Occipital lobe (tissue), 2 donors: ENCODE data around the gene PGBD5. TPM values are rescaled to one million over a fixed set of nuclear protein-coding genes. Genes with fewer than 3 reads are reported as not detected.
A peak's percentile ranks its signal among the peaks of the same experiment; 100 is the strongest.

ENCODE experiments used
- DNase-seq: peaks from one replicate; lab custom pipeline; 2025; lab: John Stamatoyannopoulos, UW
- total RNA-seq: library from RNA; depleted of rRNA; stranded (reverse); fragments of >200 nt; gene quantifications from one replicate; pipeline ENCODE4 v1.2.3, GENCODE V29; 2014

PGBD5 gene
- total RNA-seq, 1 donor from 2014 or later = 25.6 TPM

DNA sequence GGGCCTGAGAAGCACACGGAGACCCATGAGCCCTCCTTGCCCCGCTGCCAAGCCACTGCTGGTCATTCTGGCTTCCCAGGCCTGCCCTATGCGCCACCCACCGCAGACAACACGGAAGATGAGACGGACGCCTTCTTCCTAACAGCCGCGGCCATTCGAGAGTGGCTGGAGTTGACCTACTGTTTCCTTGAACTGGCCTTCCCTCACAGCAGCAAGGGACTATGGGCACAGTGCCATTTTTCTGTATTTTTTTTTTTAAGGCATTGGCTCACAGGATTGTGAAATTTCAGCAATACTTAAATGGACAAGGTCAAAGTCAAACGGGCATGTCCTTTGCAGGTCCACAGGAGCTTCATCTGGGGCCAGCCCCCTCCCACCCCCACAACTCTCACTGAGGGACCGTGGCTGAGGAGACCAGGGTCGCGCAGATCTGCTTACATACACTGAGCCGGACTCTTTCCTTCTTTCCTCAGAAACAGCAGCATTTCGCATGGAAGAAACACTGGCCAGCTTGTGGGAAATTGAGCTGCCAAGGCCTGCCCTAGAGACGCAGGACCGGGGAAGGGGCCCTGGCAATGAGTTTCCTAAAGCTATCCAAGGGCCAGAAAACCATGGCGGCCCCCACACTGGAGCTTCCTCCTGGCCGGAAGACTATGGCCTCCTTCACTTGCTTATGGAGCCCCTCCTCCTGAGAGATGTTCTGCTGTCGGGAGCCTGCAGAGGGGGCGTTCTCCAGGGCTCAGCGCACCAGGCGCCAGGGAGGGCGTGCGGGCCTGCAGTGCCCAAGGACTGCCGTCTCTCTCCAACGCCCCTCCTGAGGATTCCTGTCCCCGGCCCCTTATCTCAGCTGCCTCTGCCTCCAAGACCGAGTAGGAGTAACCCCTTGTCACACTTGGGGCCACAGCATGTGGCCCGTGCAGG lies 98.9 kb downstream of the PGBD5 start:
- DNase-seq = no peak

DNA sequence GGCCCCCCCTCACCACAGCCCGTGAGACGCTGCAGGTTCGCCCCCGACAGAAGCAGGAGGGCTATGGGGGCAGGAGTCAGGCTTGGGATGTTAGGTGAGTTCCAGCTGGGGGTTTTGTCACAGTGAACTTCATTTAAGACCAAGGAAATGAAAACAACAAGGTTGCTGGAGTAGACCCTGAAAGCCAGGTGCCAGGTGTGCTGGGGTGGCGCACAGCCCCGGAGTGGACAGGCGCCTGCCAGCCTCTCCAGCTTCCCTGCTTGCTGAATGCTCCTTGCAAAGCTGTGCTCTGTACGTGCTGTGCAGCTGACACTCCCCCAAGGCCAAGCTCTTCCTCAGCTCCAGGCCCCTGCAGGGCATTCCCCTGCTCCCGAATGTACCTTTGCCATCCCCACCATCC lies 102.4 kb downstream of the PGBD5 start:
- DNase-seq = no peak

GRCh38 chr1:230322967-230323547 lies 103.1 kb downstream of the PGBD5 start:
- no peak for DNase-seq

- no peak for DNase-seq
These were observed 103.7 kb downstream of the PGBD5 start for GRCh38 chr1:230322421-230322756.

GRCh38 chr1:230321741-230322420 lies 104.3 kb downstream of the PGBD5 start:
- DNase-seq = no peak

GRCh38 chr1:230321341-230321740 lies 104.8 kb downstream of the PGBD5 start:
- DNase-seq = no peak

DNA sequence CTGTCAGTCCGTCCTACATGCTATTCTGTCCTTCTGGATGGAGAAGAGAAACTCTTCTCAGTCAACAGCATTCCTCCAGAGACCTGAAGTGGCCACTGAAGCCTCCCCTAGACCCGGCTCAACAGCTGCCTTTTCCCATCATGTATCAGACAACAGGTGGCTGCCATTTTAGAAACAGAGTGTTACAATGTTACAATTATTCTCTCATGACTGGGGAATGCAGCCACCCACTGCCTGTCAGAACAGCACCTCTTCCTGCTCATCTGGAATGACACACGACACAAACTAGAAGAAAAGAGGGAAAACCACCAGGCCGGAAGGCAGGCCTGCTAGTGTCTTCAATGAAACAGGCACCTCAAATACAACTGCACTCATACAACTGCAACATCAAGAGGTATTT lies 105.3 kb downstream of the PGBD5 start:
- no peak for DNase-seq

GRCh38 chr1:230319014-230319747 lies 107.0 kb downstream of the PGBD5 start:
- no peak for DNase-seq

DNA sequence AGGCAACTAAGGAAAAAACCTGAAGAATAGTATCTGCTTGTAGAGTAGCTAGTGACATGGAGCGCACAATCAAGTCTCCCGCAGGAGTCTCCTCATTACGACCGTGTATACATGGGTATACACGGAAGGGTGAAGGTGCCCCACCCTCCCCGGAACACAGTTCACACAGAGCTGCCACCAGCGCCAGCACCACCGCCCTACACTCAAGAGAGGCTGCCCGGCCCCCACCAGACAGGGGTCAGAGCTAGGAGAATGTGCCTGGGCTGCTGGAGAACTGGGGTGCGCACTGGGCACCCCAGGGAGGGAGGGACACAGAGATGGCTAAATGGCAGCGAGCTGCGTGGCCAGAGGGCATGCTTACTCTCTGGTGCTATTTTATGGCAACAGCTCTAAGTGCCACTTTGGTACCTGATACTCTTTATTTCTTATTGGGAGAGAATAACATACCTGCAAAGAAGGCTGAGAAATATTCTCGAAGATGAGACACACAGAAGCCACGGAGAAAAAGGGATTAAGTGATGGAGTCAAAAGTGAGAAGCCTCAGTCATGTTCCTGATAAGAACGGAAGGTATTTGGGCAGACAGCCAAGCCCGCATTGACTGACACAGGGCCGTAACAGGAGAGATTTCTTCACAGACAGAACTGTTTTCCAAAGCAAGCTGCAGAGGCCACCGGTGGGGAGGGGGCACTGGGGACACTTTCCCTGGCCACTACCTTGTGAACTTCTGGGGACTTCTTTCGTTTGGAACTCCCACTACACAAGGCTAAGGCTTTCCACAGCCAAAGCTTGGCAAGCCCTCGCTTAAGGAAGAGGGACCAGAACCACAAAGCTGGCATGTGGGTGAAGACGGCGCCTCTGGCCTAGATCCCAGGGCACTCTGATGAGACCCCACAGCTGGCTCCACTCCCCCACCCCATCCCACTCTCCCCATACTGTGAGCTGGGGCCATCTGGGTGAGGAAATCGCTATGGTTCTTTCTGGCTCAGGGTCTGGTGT lies 108.0 kb downstream of the PGBD5 start:
- no peak for DNase-seq

DNA sequence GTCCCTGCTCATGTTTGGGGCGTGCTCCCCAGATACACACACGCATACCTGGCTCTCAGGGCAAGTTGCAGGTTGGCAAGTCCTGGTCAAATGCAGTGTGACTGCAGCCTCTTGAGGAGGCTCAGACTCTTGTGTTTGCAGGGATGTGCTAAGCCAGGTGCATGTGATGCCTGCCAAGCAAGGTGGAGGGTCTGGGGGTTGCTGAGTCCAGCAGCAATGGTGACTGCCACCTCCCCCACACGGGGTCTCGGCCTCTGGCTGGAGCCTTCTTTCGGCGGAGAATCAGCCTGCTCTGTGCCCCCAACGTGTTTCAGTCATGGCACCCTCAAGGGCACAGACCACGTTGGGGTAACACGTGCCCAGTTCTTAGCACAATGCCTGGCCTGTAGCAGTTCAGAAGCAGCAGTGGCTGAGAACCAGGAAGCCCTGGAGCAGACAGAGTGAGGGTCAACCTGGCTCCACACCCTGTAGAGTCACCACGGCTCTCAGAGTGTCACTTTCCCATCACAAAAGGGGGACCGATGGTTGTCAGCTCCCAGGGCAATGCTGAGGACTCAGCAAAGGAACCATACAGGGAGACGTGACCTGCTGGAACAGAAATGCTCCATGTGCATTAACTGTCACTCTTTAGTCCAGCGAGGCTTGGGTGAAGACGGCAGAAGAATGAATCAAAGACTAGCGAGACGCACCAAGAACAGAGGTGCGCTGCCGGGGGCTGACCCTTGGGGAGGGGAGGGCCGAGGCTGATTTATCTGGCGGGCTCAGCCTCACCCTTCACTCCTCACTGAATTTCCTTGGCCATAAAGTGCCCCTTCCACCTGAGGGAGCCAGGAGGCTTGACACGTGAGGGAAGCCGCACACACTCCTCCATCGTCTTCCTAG lies 109.0 kb downstream of the PGBD5 start:
- DNase-seq = no peak

DNA sequence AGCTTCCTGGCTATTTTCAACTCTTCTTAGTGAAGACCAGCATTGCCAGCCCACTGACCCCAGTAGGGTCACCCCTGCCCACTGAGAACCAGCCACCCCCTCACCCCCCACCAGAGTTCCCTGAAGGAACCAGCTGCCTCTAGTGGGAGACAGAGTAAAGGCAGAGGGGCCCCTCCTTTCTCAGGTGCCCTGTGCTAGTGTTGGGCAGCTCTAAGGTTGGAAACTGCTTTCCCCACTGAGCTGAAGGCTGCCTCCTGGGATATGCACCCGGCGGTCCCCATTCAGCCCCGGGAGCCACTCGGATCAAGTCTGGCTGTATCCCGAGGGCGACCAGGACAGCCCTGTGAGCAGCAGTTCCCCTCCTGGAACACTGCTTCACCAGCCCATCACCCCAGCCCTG lies 111.0 kb downstream of the PGBD5 start:
- DNase-seq = no peak

DNA sequence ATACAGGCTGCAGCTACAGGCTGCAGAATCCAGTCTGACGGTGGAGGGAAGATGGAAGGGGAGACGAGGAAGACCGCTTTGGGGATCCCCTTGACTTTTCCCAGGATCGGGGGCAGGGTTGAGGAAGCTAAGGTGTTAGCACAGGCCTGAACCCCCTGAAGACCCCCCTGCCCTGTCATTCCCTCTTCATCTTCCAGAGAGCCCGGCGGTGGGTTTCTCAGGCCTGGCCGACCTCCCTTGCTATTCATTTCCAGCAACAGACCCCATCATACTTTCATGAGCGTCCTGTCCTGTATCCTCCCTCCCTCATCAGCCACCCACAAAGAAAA lies 112.0 kb downstream of the PGBD5 start:
- DNase-seq = no peak

DNA sequence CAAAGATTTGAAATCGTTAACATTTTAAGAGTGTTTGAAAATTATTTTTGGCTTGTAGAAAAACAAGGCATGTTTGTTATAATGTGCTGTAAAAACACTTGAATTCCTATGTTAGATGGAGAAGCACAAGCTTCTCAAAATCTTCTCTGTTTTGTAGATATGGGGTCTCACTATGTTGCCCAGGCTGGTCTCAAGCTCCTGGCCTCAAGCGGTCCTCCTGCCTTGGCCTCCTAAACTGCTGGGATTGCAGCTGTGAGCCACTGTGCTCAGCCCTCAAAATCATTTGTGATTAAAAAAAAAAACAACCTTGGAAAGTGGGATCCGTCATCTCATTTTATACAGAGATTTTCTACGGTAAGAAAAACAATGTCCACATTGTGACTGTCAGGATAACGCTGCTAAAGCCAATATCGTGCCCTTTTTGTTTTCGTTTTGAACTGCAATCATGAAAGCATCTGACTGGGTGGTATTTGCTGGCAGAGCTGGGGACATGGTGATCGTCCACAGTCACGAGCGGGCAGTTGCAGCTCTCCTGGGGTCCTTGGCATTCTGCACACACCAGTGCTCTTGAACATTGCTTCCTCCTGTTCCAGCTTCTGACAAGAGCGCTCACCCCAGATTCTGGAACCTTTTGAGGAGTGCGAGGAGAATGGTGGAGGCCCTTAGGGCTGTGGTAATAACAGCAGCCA lies 112.5 kb downstream of the PGBD5 start:
- no peak for DNase-seq

GRCh38 chr1:230312676-230313075 lies 113.5 kb downstream of the PGBD5 start:
- no peak for DNase-seq

- DNase-seq = peak; percentile 59
These were observed 115.6 kb downstream of the PGBD5 start for GRCh38 chr1:230310381-230311163.

DNA sequence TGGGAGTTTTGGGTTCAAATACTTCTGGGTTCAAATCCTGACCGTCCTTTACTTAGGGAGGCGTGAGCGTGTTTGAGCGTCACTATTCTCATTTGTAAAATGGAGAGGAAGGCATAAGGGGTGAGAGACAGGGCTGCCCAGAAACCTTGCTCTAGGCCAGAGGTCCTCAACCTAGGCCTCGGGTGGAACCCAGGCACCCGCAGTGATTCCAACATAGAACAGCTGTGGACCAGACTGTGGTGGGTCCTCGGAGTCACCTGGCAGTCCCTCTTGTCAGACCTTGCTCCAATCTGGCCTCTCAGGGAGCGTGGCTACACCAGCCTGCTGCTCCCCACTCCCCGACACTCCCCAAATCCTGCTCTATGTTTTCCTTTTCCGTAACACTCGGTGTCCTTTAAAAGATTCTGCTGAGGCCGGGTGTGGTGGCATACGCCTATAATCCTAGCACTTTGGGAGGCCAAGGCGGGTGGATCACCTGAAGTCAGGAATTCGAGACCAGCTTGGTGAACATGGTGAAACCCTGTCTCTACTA lies 116.4 kb downstream of the PGBD5 start:
- no peak for DNase-seq

DNA sequence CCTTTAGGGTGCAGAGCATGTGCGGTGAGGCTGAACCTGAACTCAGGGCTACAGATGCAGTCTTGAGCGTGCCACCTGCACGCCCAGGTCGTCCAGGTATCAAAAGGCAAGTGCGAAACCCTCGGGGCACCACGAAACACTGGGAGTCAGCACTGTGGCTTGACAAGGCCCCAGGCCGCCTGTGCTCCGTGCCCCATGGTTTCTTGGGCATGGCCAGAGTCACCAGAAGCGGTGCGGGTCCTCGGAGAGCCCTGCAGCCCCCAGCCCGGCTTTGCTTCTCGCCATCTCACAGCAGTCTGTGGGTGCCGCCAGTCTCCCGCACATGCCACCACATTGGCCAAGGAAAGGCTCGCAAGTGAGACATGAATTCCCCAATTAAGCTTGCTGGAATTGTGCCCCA lies 117.3 kb downstream of the PGBD5 start:
- DNase-seq = no peak

- DNase-seq = no peak
These were observed 118.1 kb downstream of the PGBD5 start for GRCh38 chr1:230308039-230308438.
